A673 (cell line): ENCODE results near the gene ZIC4. TPM values are rescaled to one million over a fixed set of nuclear protein-coding genes. Genes with fewer than 3 reads are reported as not detected.

ENCODE experiments used
- BruUV-seq: library from RNA; stranded (reverse); fragments of 400-500 nt; replicated peaks from 2 replicates; lab custom pipeline; 2021; lab: Mats Ljungman, UMichigan
- CTCF ChIA-PET: fragments of 300-600 bp; sonication (Branson Sonifier 250); formaldehyde crosslinking; loops from one replicate; lab custom pipeline; 2022; ENCODE audit warnings: antibody characterized with exemption; lab: Charles Lee
- POLR2A ChIA-PET: fragments of 300-600 bp; sonication (Branson Sonifier 250); formaldehyde crosslinking; loops from one replicate; lab custom pipeline; 2022; ENCODE audit warnings: antibody characterized with exemption; ENCODE audit not compliant: low non-redundant PET; lab: Charles Lee
- DNase-seq: peaks from one replicate; pipeline ENCODE4 v3.0.0-alpha.2; 2015; ENCODE audit warnings: low spot score
- H3K27ac ChIP-seq: fragments of 200-600 bp; sonication (generic); 2 replicates; pipeline ENCODE4 v1.5.1; 2016; ENCODE audit warnings: mixed run types, low read depth, mild to moderate bottlenecking, mixed read lengths, antibody characterized with exemption, low read length; ENCODE audit not compliant: poor library complexity, severe bottlenecking
- H3K27me3 ChIP-seq: fragments of 200-600 bp; sonication (generic); replicated peaks from 2 replicates; pipeline ENCODE4 v1.6.1; 2017; ENCODE audit warnings: mixed run types, low read depth, mild to moderate bottlenecking, mixed read lengths, antibody characterized with exemption, low read length; ENCODE audit not compliant: insufficient read depth, poor library complexity
- H3K36me3 ChIP-seq: fragments of 200-600 bp; sonication (generic); 2 replicates; pipeline ENCODE4 v1.6.1; 2016; ENCODE audit warnings: mixed run types, mild to moderate bottlenecking, mixed read lengths, antibody characterized with exemption, low read length; ENCODE audit not compliant: insufficient read depth, poor library complexity, severe bottlenecking
- H3K4me1 ChIP-seq: fragments of 200-600 bp; sonication (generic); 2 replicates; pipeline ENCODE4 v1.6.1; 2017; ENCODE audit warnings: mixed run types, mild to moderate bottlenecking, mixed read lengths, antibody characterized with exemption, low read length; ENCODE audit not compliant: insufficient read depth, poor library complexity, severe bottlenecking
- H3K4me3 ChIP-seq: fragments of 200-600 bp; sonication (generic); 2 replicates; pipeline ENCODE4 v1.5.1; 2016; ENCODE audit warnings: low read depth, mixed run types, mild to moderate bottlenecking, mixed read lengths, low read length; ENCODE audit not compliant: poor library complexity, severe bottlenecking
- H3K9me3 ChIP-seq: fragments of 200-600 bp; sonication (generic); 2 replicates; pipeline ENCODE4 v1.6.1; 2016; ENCODE audit warnings: mixed run types, low read depth, mild to moderate bottlenecking, mixed read lengths, antibody characterized with exemption, low read length; ENCODE audit not compliant: poor library complexity, severe bottlenecking
- EZH2 ChIP-seq: fragments of 200-600 bp; sonication (generic); IDR thresholded peaks from 2 replicates; pipeline ENCODE4 v1.6.1; 2017; ENCODE audit warnings: borderline replicate concordance, low read depth, mild to moderate bottlenecking, mixed read lengths, antibody characterized with exemption, low read length; ENCODE audit not compliant: poor library complexity, severe bottlenecking
- intact Hi-C: fragments of 100-400 bp; cut with micrococcal nuclease; formaldehyde crosslinking; loops from one replicate; pipeline ENCODE4 v1.10.0; 2022; ENCODE audit not compliant: unreplicated experiment
- total RNA-seq: library from RNA; stranded (reverse); gene quantifications from 2 replicates; pipeline ENCODE4 v1.2.3, GENCODE V29; 2021
- TF ChIP-seq, protein P1 (sequence below): fragments of 300-800, 200-600 bp; sonication (generic); conservative IDR thresholded peaks from 2 replicates; pipeline ENCODE4 v1.5.1; 2017; ENCODE audit warnings: low read depth, mild to moderate bottlenecking, antibody characterized with exemption, low read length, moderate library complexity, mixed read lengths

The ZIC4 gene
- total RNA-seq, 1 experiment from 2014 or later, result 0.47 TPM

DNA sequence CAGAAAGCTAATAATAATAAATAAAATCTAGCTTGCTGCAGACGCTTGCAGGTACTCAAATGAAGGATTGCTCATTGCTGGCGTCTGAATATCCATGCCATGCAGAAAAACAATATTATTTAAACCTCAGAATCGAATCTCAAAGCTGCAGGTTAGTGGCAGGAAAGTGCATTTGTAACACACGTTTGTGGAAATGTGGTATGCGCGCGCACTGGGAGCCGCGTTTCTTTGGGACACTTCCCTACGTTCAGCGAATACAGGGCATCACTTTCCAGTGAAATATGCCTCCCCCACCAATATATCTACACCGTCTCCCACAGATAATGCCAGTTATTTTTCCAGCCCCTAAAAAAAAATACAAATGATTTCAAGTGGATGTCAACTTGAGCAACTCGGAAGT is 37.1 kb downstream of the ZIC4 start:
- H3K27me3 ChIP-seq, result peaks cover 100% of the 10 kb centered on the region
- H3K27ac ChIP-seq, result no peak overlapping the region
- no peaks in the 10 kb centered on the region for H3K36me3 ChIP-seq
- POLR2A ChIA-PET, result no interaction called here
- no TSS peak for BruUV-seq
- CTCF ChIA-PET, result no interaction called here
- TF ChIP-seq, protein P1, sequence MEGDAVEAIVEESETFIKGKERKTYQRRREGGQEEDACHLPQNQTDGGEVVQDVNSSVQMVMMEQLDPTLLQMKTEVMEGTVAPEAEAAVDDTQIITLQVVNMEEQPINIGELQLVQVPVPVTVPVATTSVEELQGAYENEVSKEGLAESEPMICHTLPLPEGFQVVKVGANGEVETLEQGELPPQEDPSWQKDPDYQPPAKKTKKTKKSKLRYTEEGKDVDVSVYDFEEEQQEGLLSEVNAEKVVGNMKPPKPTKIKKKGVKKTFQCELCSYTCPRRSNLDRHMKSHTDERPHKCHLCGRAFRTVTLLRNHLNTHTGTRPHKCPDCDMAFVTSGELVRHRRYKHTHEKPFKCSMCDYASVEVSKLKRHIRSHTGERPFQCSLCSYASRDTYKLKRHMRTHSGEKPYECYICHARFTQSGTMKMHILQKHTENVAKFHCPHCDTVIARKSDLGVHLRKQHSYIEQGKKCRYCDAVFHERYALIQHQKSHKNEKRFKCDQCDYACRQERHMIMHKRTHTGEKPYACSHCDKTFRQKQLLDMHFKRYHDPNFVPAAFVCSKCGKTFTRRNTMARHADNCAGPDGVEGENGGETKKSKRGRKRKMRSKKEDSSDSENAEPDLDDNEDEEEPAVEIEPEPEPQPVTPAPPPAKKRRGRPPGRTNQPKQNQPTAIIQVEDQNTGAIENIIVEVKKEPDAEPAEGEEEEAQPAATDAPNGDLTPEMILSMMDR, result no peak
- no peak for TF ChIP-seq EZH2
- no peaks in the 10 kb centered on the region for H3K4me1 ChIP-seq
- intact Hi-C loops, result loop anchor here (10.0 kb wide), 2 partner anchors 554 to 624 kb away; no protein-coding TSS in a partner anchor
- no peak overlapping the region for H3K4me3 ChIP-seq
- DNase-seq, result no peak
- no peaks in the 10 kb centered on the region for H3K9me3 ChIP-seq

DNA sequence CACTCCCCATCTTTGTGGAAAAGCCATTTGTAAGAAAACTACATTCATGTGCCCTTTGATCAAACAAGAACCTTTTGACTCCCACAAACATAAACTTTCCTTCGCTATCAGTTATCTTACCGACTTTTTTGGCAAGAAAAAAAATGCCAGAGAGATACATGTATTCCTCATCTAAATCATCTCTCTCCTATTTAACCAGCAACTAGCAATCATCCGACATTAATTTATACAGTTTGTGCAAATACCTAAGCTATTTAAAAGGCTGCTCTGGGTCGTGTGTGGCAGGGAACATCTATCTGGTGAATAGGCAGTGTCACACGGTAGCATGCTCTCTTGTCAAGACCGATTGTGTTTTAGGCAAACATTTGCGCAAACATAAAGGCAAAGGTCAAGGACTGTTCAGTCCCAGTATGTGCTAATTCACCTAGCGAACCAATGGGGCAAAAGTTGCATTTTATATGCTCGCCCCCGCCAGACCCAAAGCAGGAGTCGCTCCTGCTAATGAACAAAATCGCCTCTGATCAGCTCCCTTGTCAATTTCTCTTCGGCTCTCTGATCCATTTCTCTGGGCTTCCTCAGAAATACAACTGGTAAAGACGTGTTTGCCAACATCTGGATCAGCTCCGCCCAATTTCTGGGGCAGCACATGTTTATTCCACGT is 37.7 kb downstream of the ZIC4 start:
- H3K36me3 ChIP-seq, result no peaks in the 10 kb centered on the region
- CTCF ChIA-PET, result no interaction called here
- peak; percentile 66 for TF ChIP-seq EZH2
- TF ChIP-seq, protein P1, result no peak
- intact Hi-C loops, result loop anchor here (10.0 kb wide), 2 partner anchors 554 to 624 kb away; no protein-coding TSS in a partner anchor
- BruUV-seq, result no TSS peak
- H3K27ac ChIP-seq, result no peak overlapping the region
- no peaks in the 10 kb centered on the region for H3K9me3 ChIP-seq
- no peaks in the 10 kb centered on the region for H3K4me1 ChIP-seq
- H3K27me3 ChIP-seq, result peaks cover 100% of the 10 kb centered on the region
- H3K4me3 ChIP-seq, result no peak overlapping the region
- no peak for DNase-seq
- POLR2A ChIA-PET, result no interaction called here

DNA sequence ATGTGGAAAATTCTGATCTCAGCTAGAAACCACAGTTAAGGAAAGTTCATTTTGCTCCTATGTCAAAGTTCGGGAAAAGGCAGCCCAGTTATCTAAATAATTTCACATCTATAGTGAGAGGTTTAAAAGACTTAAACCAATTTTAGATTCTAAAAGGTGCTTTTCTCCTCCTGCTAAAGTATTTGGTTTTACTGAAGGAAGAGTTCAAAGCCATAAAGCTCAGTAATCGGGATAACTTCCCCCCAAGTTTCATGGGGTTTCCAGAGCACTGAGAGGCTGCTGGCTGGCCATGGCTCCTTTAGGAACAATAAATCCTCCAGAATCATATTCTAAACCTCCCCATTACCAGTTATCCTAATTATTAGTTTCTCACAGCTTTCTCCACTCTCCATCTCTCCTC is 38.2 kb downstream of the ZIC4 start:
- Histone ChIP-seq H3K4me1 (no peaks in the 10 kb centered on the region), H3K27me3 (peaks cover 99% of the 10 kb centered on the region), H3K4me3 (no peak overlapping the region), H3K36me3 (no peaks in the 10 kb centered on the region), H3K9me3 (no peaks in the 10 kb centered on the region), H3K27ac (no peak overlapping the region)
- ChIA-PET CTCF (no interaction called here), POLR2A (no interaction called here)
- no peak for DNase-seq
- BruUV-seq, result no TSS peak
- TF ChIP-seq, protein P1, result no peak
- TF ChIP-seq EZH2, result no peak
- intact Hi-C loops, result loop anchor here (10.0 kb wide), 2 partner anchors 553 to 623 kb away; no protein-coding TSS in a partner anchor
